HG03135 (cell line): ENCODE data around the gene LY6G6C.
"Not testable (repeated sequence)": the region's sequence is repeated elsewhere in the genome, so short reads cannot be mapped to it uniquely, and the experiment has no call there.

Experiments used
- ATAC-seq: cut with Tn5 transposase; IDR thresholded peaks from one replicate; pipeline ENCODE4 v1.9.1; 2021; ENCODE audit warnings: mild to moderate bottlenecking, moderate library complexity; ENCODE audit not compliant: unreplicated experiment

LY6G6C gene

DNA sequence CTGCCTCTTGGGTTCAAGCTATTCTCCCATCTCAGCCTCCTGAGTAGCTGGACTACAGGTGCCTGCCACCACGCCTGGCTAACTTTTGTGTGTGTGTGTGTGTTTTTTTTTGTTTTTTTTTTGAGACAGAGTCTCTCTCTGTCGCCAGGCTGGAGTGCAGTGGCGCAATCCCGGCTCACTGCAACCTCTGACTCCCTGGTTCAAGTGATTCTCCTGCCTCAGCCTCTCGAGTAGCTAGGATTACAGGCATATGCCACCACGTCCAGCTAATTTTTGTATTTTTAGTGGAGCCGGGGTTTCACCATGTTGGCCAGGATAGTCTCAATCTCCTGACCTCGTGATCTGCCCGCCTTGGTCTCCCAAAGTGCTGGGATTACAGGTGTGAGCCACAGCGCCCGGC is 12.4 kb downstream of the LY6G6C start:
- not testable (repeated sequence) for ATAC-seq

DNA sequence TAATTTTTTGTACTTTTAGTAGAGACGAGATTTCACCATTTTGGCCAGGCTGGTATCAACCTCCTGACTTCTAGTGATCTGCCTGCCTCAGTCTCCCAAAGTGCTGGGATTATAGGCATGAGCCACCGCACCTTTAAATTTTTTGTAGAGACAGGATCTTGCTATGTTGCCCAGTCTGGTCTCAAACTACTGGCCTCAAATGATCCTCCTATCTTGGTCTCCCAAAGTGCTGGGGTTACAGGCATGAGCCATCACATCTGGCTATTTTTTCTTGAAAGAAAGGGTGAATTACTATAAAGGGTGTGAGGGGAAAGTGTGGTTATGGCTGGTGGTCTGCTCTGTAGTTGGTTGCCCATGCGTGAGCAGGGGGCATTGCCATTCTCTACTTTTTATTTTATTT is 13.3 kb downstream of the LY6G6C start:
- ATAC-seq: no peak

DNA sequence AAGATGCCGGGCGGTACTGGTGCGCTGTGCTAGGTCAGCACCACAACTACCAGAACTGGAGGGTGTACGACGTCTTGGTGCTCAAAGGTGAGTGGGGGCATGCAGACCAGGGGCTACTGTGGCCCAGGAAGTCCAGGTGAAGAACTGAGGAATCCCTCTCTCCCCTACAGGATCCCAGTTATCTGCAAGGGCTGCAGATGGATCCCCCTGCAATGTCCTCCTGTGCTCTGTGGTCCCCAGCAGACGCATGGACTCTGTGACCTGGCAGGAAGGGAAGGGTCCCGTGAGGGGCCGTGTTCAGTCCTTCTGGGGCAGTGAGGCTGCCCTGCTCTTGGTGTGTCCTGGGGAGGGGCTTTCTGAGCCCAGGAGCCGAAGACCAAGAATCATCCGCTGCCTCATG is 13.8 kb downstream of the LY6G6C start:
- no peak for ATAC-seq

DNA sequence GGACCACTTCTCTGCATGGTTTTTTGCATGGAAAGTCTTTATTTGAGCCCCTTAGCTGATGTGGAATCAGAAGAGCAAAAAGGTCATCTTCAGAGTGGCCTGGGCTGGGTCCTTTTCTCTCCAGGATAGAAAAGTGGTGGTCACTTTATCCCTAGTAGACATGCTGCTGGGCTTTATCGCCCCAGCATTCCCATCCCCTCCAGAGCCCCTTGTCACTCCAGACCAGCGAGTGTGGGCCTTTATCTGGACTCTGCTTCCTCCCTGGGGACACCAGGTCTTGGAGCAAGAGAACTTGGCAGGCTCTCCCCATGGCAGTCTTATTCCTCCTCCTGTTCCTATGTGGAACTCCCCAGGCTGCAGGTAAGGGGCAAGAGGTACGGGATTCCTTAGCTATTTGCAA is 14.9 kb downstream of the LY6G6C start, which contains the start of gene LY6G6F:
Gene LY6G6F (plus strand): TSS at position 268 of the 400 bp plus-strand sequence. CDS start 41 bp downstream, at position 309.
- no peak for ATAC-seq

DNA sequence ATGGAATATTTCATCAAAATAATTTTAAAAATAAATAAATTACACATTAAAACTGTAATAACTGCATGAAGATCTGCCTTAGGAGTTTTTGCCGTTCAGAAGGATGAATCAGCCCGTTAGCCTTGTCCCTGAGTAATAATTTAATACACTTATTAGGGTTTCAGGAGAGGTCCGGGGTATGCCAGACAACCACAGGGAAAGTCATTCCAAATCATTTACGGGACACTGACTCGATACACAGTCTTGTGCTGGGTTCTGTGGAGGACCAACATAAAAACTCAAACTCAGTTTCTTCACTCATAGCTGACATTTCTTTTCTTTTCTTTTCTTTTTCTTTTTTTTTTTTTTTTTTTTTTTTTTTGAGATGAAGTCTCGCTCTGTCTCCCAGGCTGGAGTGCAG is 15.6 kb downstream of the LY6G6C start:
- no peak for ATAC-seq

DNA sequence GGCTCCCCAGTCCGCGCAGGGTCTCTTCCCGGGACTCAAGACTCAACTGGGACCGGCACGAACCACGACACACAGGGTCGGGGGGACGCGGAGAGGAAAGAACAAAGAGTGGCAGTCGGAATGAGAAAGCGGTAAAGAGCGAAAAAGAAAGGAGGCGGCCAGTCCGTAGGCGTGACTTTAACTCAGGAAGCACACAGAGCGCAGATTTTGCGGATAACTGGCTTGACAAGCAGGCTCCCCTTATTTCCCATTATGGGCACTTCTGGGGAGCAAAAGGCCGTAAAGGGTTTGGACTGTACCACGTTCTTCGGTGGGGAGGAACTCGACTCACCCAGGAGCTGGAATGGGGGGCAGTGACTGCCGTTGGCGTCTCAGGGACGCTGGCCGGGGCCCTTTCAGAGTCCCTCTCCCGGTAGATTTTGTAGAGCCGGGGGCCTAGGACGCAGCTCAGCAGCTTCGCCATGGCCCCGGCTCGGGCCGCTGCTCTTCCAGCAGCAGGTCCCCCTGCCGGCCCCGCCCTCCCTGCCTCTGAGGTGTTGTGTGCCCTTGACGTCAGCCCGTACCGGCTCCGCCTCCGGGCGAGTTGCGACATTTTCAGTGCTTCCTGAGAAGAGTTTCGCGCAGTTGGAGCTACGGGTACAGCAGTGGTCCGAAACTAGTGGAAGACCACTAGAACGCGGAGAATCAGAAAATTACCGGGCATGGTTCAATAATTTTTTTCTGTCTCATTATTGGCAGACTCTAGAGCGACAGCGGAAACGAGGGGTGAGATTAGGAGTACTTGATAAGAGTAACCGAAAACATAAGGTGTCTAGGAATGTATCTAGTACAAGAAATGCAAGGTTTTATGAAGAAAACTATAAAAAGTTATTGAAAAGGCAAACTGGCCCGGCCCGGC is 18.5 kb downstream of the LY6G6C start, which contains the start of gene ABHD16A:
Gene ABHD16A (minus strand): TSS at position 506 of the 898 bp plus-strand sequence. CDS start 43 bp downstream, at position 463.
- ATAC-seq: peak; percentile 88

DNA sequence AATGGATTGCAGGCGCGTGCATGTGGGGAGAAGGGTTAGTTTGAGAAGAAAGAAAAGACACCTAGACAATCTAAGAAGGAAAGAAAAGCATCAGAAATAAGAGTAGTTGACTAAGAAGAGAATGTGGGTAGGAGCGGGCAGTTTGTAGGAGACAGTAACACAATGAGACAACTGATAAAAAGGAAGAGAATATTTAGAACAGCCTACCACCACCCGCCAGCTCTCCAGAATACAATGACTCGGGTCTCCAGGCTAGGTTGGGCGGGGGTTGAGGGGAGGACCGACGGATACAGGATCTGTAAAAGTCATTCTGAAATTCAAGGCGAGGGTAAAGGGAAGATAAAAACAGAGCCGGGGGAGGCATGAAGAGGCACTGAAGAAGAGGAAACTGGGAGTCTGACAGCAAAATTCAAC is 19.1 kb downstream of the LY6G6C start:
- ATAC-seq: no peak

DNA sequence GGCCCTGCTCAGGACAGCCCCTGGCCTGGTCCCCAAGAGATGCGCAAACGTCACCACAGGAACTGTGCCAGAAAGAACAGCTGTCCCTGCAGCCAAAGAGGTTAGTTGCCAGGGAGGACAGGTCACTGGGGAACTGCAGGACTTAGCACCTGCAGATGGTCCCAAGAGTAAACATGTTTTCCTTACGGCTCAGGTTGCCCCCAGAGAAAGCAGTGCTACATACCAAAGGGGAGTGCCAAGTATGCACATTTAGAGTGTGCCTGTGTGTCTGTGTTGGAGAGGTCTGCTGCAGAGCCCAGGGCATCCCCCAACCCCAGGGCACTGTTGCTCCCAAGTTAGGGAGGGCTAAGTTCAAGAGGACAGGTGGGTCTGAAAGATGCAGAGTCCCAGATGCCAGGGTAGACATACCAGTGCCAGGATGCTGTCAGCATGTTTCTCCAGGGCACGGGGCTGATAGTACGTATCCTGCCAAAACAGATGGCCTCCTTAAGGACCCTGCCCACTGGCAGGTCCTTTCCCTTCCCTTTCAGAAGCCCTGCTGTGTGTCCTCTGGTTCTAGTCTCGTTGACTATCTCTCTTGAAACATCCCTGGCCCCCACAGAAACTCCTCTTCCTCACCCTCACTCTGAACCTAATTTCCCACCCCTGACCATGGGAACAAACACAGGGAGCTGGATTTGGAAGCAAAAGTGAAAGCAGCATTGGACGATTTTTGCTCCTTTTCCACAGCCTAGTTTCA is 19.7 kb downstream of the LY6G6C start:
- ATAC-seq: no peak

DNA sequence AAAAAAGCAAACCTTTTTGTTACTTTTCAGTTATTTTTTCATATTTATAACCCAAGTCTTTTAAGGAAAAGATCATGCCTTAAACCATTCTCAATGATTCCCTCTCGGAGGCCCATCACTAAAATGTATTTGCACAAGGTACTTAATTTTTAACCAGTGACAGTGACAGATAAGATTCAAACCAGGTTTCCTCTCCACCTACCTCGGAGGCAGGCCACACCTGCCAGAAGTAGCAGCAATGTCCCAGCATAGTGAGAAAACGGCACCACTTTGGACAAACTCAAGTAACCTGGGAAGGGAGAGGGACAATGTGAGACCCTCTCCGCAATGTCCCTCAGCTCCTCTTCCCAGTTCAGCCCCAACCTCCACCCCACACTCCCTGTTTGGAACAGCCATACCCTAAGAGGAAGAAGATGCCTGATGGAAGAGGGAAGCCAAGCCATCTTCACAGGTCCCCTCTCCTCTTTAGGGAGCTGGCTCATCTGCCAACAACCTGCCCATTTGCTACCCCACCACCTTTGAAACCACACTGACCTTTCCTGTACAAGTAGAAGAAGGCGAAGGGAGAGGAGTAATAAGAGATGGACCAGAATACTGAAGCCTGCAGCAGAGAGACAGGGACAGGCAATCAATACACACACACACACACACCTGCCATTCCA is 20.7 kb downstream of the LY6G6C start:
- no peak for ATAC-seq

DNA sequence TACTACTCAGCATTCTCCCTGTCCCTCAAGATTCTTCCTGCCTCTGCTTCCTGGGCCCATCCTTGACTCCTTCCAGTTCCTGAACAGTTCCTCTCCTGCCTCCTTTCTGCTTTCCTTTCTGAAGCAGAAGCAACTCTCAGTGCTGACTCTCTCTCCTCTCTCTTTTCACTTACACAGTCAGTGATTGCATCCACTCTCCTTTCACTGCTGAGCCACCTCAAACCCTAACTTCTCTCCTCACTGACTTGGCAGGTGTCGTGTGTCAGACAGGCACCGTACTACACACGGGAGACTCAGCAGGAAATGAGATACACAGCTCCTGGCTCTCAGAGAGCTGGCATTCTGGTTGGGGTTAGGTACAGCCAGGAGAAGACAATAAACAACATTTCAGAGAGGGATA is 24.0 kb downstream of the LY6G6C start:
- no peak for ATAC-seq

DNA sequence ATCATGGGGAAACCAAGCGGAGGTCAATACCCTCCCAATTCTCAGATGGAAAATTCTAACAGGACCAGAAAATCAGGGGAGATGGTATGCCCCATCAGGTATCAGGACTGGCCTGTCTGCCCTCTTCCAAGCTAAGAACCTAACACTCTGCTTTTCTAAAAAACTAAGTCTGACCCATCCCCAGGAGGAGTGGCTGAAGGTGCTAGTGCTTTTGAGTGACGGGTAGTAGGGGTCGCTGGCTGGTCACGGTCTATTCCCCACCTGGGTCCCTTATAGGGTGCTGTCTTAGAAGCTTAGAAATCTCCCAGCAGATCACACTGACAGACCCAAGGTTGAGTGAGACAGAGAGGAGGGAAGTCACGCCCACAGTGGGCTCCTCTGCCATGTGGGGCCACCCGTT is 28.0 kb downstream of the LY6G6C start:
- ATAC-seq: no peak

DNA sequence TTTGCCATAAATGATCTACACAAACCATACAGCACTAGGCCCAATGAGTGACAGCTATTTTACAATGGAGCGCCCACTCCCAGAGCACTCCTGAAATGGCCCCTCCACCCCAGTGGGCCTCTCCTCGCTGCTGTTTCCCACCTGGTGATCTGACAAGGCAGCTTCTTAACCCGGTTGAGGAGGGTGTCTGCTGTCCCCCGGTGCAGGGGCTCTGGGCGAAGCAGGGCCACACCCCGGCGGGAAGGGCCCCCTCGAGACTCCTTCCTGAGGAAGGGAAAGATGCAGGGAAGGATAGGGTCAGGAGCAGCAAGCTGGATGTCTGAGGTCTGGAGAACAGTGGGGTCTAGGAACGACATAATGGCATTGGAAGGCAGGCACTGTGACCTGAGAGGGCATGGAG is 28.7 kb downstream of the LY6G6C start:
- no peak for ATAC-seq

DNA sequence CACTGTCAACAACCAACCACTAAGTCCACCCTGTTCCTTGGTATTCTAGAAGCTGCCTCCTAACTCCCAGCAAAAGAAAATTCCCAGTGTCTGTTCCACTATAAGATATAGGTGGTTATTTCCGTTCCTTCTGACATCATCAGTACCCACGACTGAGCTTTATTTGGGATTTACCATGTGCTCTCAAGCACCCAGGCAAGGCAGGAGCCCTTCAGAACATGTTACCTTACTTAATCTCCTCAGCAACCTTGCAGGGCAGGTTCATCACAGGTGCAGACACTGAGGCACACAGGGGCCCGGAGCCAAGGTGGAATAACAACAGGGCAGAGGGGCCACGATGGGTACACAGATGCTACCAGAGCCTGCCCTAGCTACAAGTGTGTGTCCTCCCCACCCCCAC is 29.2 kb downstream of the LY6G6C start:
- ATAC-seq: no peak

DNA sequence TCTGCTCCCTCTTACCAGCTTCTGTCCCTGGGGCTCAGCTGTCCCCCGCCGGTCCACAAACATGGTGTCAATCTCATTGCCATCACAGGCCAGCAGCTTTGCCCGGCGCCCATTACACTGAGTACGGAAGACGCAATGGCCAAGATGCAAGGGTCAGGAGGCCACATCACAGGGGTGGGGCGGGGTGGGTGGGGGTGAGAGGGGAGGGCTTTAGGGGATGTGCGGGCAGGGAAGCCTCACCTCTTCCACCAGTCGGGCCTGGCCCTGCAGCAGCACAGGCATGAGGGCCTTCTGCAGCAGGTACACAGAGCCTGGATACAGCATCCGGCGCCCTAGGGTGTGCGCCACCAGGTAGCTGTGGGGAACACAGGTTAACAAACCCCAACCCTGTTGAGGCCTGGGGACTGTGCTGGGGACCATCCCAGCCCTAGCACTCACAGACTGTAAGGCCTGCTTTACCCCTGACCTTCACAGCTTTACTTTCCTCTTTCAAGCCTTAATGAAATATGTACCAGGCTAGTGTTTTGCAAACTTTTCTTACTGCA is 29.9 kb downstream of the LY6G6C start:
- ATAC-seq: no peak

DNA sequence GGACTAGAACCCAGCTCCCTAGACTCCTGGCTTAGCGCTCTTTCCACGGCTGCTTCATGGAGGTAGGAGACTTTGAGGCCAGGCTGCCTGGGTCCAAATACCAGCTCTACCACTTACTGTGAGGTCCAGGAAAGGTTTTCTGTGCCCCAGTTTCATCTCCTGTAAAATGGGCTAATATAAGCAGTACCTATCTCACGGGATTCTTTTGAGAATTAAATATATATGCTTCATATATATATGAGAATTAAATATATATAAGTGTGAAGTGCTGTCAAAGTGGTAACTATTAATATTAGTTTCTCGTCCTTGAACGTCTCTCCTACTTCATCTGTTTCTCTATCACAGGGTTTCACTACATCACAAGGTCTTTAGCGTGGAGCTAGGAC is 30.5 kb downstream of the LY6G6C start:
- ATAC-seq: no peak

DNA sequence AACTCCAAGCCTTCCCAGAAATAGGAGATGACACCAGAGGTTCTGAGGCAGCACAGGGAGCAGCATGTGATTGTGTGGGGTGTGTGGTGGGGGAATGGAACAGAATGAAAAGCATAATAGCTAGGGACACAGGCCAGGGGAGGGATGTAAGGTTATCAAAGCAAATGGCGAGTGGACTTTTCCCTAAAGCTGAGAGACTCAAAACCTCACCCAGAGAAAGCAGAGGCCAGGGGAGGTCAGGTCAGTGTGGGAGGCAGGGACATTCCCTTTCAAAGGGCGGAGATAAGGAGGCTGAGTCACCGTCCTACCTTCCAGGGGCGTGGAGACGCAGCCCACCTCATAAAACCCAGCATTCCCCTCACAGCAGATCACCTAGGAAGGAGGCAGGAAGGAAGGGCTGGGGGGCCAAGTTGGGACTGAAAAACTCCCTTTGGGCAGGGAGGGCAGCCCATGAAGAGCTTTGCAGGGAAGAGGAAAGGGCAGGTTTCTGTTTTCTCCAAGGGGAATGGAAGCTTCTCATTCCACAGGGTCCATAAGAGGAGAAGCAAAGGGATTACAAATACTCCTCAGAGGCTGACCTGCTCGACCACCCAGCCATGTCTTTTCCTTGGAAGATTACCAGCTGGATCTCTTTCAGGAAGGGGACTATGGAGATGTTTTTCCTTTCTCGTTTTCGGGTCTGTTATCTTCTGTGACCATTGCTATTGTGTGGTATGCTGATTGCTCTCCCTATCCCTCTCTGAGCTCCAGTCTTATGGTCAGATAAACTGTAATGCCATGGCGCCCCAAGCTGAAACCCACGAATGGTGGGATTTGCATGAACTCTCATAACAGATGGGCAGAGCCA is 31.1 kb downstream of the LY6G6C start:
- ATAC-seq: no peak

DNA sequence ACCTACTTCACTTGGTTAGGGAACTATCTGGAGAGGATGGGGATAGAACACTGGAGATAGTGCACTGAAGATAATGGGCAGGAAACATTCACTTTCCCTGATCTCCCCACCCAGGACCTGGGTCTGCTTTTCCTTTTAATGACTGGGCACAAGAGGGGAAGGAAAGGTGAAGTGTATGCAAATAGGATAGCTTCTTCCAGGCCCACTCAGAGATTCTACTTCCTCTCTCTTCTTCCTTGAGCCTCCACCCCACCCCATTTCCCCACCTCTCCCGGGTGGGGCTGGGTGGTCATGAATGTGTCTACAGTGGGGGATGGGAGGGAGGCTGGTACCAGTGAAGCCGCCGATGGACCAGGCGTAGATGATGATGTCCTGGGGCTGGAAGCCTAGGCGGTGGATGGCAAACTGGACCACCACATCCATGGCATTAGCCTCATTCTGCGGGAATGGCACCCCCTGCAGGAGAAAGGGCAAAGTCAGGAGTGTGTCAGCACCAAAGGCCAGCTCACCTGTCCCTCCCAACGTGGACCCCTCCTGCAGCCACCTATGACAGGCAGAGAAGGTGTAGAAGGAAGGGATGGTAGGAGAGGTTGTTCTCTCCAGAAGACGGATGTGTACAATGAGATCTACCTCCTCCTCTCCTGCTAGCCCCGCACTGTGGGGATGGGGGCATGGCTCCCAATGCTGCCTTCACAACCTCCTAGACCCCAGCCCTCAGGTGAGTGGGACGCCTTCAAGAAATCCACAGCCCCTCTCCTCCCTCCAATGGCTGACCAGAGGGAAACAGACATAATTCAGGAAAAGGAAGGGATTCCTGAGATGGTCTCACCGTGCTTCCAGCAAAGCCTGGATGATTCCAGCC is 32.1 kb downstream of the LY6G6C start:
- ATAC-seq: no peak

DNA sequence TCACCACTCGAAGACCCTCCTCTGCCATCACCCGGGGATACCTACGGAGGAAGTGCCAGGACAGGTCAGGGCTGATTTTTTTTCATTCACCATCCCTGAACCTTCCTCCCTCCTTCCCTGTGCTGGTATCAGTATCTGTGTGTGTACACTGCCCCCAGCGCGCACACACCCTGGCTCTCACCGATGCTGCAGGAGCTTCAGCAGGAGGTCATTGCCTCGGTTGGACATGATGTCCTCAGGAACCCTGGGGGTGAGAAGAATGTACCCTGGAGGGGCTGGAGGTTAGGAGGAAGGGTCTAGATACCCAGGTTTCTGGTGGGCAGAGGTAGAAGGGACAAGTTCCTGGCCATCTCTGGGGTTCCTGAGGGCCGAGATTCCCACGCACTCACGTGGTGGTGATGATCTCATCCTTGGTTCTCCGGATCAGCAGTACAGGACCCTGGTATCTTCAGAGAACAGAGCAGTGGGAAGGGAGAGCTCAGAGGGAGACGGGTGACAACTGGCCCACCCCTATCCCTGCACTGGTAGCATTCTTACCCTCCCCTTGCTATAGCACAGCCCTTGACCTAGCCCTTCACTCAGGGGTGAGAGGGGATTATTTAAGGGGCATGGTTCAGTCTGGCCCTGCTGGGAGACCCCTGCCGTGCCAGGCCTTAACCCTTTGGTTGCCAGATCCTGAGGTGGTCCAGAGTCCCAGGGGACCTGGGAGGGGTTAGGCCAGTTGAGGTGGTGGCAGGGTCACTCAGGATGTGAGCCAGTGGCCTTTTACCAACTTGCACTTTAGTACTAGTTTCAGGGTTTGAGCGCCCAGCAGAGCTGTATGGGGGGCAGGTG is 33.5 kb downstream of the LY6G6C start:
- no peak for ATAC-seq
